CD4-positive, CD25-positive, alpha-beta regulatory T cell (primary cell): ENCODE measurements around the gene UTP3. TPM values are rescaled to one million over a fixed set of nuclear protein-coding genes. Genes with fewer than 3 reads are reported as not detected.
A peak's percentile ranks its signal among the peaks of the same experiment; 100 is the strongest.
"Not testable (repeated sequence)": the region's sequence is repeated elsewhere in the genome, so short reads cannot be mapped to it uniquely, and the experiment has no call there.

ENCODE experiments used
- ATAC-seq, 2 donors: fragments of 150-1000 bp; cut with Tn5 transposase; one replicate each; pipeline ENCODE4 v1.10.0; 2021; ENCODE audit warnings: low read depth in 2 of 2, moderate number of reproducible peaks in 2 of 2, moderate library complexity in 1 of 2
- DNase-seq, 3 donors: peaks; one replicate each; pipeline versions ENCODE4 v3.0.0 to v3.0.0-alpha.2; 2012 to 2022; ENCODE audit warnings: mixed read lengths in 1 of 3
- H3K27ac ChIP-seq: one replicate; pipeline ENCODE4 v1.7.0; 2013; ENCODE audit warnings: mild to moderate bottlenecking, low read length; ENCODE audit not compliant: insufficient read depth, poor library complexity, severe bottlenecking
- H3K27me3 ChIP-seq: one replicate; pipeline ENCODE4 v1.7.0; 2013; ENCODE audit warnings: low read length; ENCODE audit not compliant: control insufficient read depth, insufficient read depth
- H3K36me3 ChIP-seq: one replicate; pipeline ENCODE4 v1.7.0; 2013; ENCODE audit warnings: mild to moderate bottlenecking, low read length, moderate library complexity; ENCODE audit not compliant: control insufficient read depth, insufficient read depth
- H3K4me1 ChIP-seq: 2 replicates; pipeline ENCODE4 v1.7.0; 2013; ENCODE audit warnings: mild to moderate bottlenecking, low read length; ENCODE audit not compliant: insufficient read depth, control insufficient read depth, poor library complexity, severe bottlenecking
- H3K4me3 ChIP-seq: one replicate; pipeline ENCODE4 v1.7.0; 2013; ENCODE audit warnings: low read depth, mild to moderate bottlenecking, low read length, moderate library complexity
- H3K9me3 ChIP-seq, 2 experiments: 1 replicate in 1 of 2; 2 replicates in 1 of 2; pipeline ENCODE4 v1.7.0; 2013; ENCODE audit warnings: low read length in 2 of 2, mild to moderate bottlenecking in 1 of 2, moderate library complexity in 1 of 2; ENCODE audit not compliant: control insufficient read depth in 2 of 2
- H3K27ac Mint-ChIP-seq, 3 donors: one replicate each; pipeline ENCODE4 v1.8.0; 2020 to 2022; ENCODE audit warnings: mild to moderate bottlenecking in 3 of 3, mixed read lengths in 3 of 3, moderate library complexity in 2 of 3
- H3K27me3 Mint-ChIP-seq: one replicate; pipeline ENCODE4 v1.8.0; 2022; ENCODE audit warnings: mild to moderate bottlenecking, mixed read lengths
- H3K36me3 Mint-ChIP-seq: one replicate; pipeline ENCODE4 v1.8.0; 2020; ENCODE audit warnings: mixed read lengths
- H3K4me1 Mint-ChIP-seq, 4 donors: one replicate each; pipeline ENCODE4 v1.8.0; 2020 to 2022; ENCODE audit warnings: mixed read lengths in 4 of 4, mild to moderate bottlenecking in 1 of 4
- H3K4me3 Mint-ChIP-seq, 4 donors: one replicate each; pipeline ENCODE4 v1.8.0; 2020 to 2022; ENCODE audit warnings: mild to moderate bottlenecking in 4 of 4, mixed read lengths in 4 of 4, moderate library complexity in 3 of 4
- H3K9me3 Mint-ChIP-seq, 7 donors: one replicate each; pipeline ENCODE4 v1.8.0; 2020 to 2022; ENCODE audit warnings: mixed read lengths in 7 of 7, mild to moderate bottlenecking in 3 of 7, moderate library complexity in 2 of 7
- polyA plus RNA-seq, 4 donors: library from polyadenylated mRNA; unstranded; fragments of 300-500 nt; fragmentation: Illumina TruSeq; gene quantifications; one replicate each; pipeline ENCODE4 v1.2.3, GENCODE V29; 2021
- total RNA-seq: library from RNA; stranded (reverse); gene quantifications from one replicate; pipeline ENCODE4 v1.2.3, GENCODE V29; 2022

The UTP3 gene
- total and polyA plus RNA-seq, 5 donors from 2014 or later = 8.8 to 17.5 (median 13.5) TPM

DNA sequence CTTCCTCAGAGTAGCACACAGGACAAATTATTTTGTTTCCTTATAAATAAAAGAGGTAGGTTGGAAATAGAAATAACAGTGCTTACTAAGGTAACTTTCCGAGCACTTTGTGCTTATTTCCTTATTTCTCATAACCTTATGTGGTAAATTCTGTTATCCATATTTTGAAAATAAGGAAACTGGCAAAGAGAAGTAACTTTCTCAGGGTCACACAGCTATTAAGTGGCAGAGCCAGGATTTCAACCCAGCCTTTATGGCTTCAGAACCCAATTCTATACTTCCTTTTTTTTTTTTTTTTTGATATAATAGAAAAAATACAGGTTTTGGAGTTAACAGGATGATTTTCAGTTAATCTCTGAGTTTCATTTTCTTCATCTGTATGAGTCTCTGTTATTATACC is 3.3 kb downstream of the UTP3 start:
- H3K4me1 ChIP-seq = peaks cover 23% of the 10 kb centered on the region
- peaks cover 9 to 42% (median 27%) of the 10 kb centered on the region in 4 donors for H3K4me1 Mint-ChIP-seq
- H3K4me3 Mint-ChIP-seq = peak overlapping the region in 1 of 4 donors; percentile 33
- DNase-seq = no peak
- peaks cover 0 to 4% (median 0%) of the 10 kb centered on the region in 7 donors for H3K9me3 Mint-ChIP-seq
- H3K27ac ChIP-seq = no peak overlapping the region
- H3K27me3 ChIP-seq = no peaks in the 10 kb centered on the region
- no peak overlapping the region for H3K4me3 ChIP-seq
- peaks cover 6% of the 10 kb centered on the region for H3K27me3 Mint-ChIP-seq
- H3K36me3 Mint-ChIP-seq = peaks cover 20% of the 10 kb centered on the region
- no peaks in the 10 kb centered on the region for H3K36me3 ChIP-seq
- ATAC-seq = no peak
- H3K9me3 ChIP-seq = no peaks in the 10 kb centered on the region
- H3K27ac Mint-ChIP-seq = no peak overlapping the region

GRCh38 chr4:70694633-70695032 is 6.3 kb downstream of the UTP3 start:
- H3K4me3 ChIP-seq, DNase-seq, H3K4me3 Mint-ChIP-seq, H3K27ac Mint-ChIP-seq, H3K27me3 ChIP-seq, H3K27me3 Mint-ChIP-seq, H3K27ac ChIP-seq, H3K36me3 ChIP-seq, ATAC-seq, H3K9me3 Mint-ChIP-seq, H3K4me1 ChIP-seq, H3K9me3 ChIP-seq: not testable (repeated sequence)
- peaks cover 12% of the 10 kb centered on the region for H3K36me3 Mint-ChIP-seq
- peaks cover 4 to 19% (median 12%) of the 10 kb centered on the region in 4 donors for H3K4me1 Mint-ChIP-seq

DNA sequence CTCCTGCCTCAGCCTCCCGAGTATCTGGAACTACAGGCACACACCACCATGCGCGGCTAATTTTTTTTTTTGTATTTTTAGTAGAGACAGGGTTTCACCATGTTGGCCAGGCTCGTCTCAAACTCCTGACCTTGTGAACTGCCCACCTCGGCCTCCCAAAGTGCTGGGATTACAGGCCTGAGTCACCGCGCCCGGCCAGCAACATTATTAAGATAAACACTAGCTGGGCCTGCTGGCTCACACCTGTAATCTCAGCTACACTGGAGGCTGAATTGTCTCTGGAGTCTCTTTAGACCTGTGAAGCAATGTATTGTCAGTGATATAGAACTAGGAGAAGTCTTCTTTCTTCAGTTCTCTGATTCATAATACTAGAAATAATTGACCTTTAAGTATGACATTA is 10.1 kb downstream of the UTP3 start:
- H3K9me3 Mint-ChIP-seq, H3K27ac ChIP-seq, H3K4me3 Mint-ChIP-seq, H3K4me1 Mint-ChIP-seq, H3K36me3 Mint-ChIP-seq, H3K27me3 Mint-ChIP-seq, H3K4me3 ChIP-seq, H3K27me3 ChIP-seq, DNase-seq, H3K9me3 ChIP-seq, ATAC-seq, H3K36me3 ChIP-seq, H3K4me1 ChIP-seq, H3K27ac Mint-ChIP-seq: not testable (repeated sequence)

DNA sequence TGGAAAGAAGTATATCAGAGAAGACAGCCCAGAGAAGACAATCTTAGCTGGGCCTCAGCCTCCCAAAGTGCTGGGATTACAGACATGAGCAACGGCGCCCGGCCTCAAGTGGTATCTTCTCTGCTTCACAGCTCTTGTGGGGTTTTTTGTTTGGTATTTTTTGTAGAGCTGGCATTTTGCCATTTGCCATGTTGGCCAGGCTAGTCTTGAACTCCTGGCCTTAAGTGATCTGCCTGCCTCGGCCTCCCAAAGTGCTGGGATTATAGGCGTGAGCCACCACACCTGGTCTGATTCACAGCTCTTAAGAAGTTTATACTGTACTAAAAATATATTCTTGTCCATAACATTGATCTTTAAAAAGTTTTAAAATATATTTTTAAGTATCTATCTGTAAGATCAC is 12.4 kb downstream of the UTP3 start:
- Histone ChIP-seq H3K36me3 (no peaks in the 10 kb centered on the region), H3K4me1 (peaks cover 15% of the 10 kb centered on the region), H3K9me3 (no peaks in the 10 kb centered on the region), H3K27ac (no peak overlapping the region), H3K4me3 (no peak overlapping the region), H3K27me3 (no peaks in the 10 kb centered on the region)
- Mint-ChIP-seq H3K4me3 (no peak overlapping the region), H3K27me3 (peaks cover 15% of the 10 kb centered on the region), H3K27ac (no peak overlapping the region), H3K9me3 (no peaks in the 10 kb centered on the region), H3K4me1 (peaks cover 9 to 19% (median 12%) of the 10 kb centered on the region in 4 donors), H3K36me3 (no peaks in the 10 kb centered on the region)
- no peak for DNase-seq
- ATAC-seq = no peak

- Histone ChIP-seq H3K27me3 (no peaks in the 10 kb centered on the region), H3K4me1 (peaks cover 20% of the 10 kb centered on the region), H3K36me3 (no peaks in the 10 kb centered on the region), H3K4me3 (no peak overlapping the region), H3K27ac (no peak overlapping the region), H3K9me3 (no peaks in the 10 kb centered on the region)
- H3K4me1 Mint-ChIP-seq = peaks cover 14 to 24% (median 17%) of the 10 kb centered on the region in 4 donors
- H3K36me3 Mint-ChIP-seq = no peaks in the 10 kb centered on the region
- H3K27me3 Mint-ChIP-seq = peaks cover 21% of the 10 kb centered on the region
- H3K27ac Mint-ChIP-seq = no peak overlapping the region
- H3K4me3 Mint-ChIP-seq = no peak overlapping the region
- H3K9me3 Mint-ChIP-seq = no peaks in the 10 kb centered on the region
- DNase-seq (no peak), ATAC-seq (no peak)
Measured at GRCh38 chr4:70701271-70701670, 12.9 kb downstream of the UTP3 start.

DNA sequence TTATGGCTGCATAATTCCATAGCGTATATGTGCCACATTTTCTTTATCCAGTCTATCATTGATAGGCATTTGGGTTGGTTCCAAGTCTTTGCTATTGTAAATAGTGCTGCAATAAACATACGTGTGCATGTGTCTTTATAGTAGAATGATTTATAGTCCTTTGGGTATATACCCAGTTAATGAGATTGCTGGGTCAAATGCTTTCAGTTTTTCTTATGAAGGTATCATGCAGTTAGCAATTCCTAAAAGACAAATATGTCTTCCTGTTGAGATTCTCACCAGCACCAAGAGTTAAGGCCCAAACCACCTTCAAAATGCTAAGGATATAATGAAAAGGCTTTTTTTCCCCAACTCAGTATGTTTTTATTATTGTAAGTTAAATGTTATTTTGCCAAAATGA is 14.3 kb downstream of the UTP3 start:
- Mint-ChIP-seq H3K4me3 (peak overlapping the region in 1 of 4 donors; percentile 50), H3K4me1 (peaks cover 16 to 28% (median 20%) of the 10 kb centered on the region in 4 donors), H3K27ac (peak overlapping the region in 1 of 3 donors; percentile 21), H3K27me3 (peaks cover 26% of the 10 kb centered on the region)
- ATAC-seq, H3K36me3 Mint-ChIP-seq, H3K27me3 ChIP-seq, DNase-seq, H3K4me3 ChIP-seq, H3K36me3 ChIP-seq, H3K9me3 ChIP-seq, H3K9me3 Mint-ChIP-seq, H3K27ac ChIP-seq: not testable (repeated sequence)
- peaks cover 24% of the 10 kb centered on the region for H3K4me1 ChIP-seq

DNA sequence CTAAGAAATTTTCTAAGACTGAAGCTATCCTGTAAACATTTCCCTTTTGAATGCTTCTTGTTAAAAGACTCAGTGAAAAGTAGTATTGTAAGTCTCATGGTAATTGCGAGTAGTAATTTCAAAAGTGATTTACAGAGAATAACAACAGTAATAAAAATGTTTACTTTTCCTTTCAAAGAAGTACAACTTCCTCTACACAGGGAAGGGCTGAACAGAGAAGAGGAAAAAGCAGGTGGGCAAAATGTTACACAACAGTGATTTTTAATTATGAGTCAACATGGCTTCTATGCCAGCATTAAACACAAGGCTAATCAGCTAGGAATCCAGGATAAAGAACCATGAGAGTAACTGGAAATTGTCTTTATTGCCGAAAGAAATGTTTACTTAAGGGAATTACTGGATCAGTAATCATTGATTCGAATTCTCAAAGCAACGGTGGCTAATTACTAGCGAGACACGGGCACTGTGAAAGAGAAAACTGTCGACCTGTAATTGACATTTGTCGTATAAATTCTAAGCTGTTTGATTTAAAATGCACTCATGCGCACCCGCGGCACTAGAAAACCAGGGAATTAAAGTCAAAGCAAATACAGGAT is 15.4 kb downstream of the UTP3 start:
- Histone ChIP-seq H3K4me1 (peaks cover 24% of the 10 kb centered on the region), H3K9me3 (no peaks in the 10 kb centered on the region), H3K27me3 (no peaks in the 10 kb centered on the region), H3K27ac (peak overlapping the region; percentile 51), H3K36me3 (no peaks in the 10 kb centered on the region), H3K4me3 (peak overlapping the region; percentile 75)
- H3K36me3 Mint-ChIP-seq = no peaks in the 10 kb centered on the region
- ATAC-seq (no peak), DNase-seq (no peak)
- H3K4me3 Mint-ChIP-seq = peak overlapping the region; percentile 88 to 96 (median 94)
- peaks cover 26% of the 10 kb centered on the region for H3K27me3 Mint-ChIP-seq
- peaks cover 16 to 28% (median 20%) of the 10 kb centered on the region in 4 donors for H3K4me1 Mint-ChIP-seq
- H3K9me3 Mint-ChIP-seq = no peaks in the 10 kb centered on the region
- peak overlapping the region; percentile 75 to 97 (median 94) for H3K27ac Mint-ChIP-seq
